ENCODE results near the gene HDLBP. TPM values are rescaled to one million over a fixed set of nuclear protein-coding genes. Genes with fewer than 3 reads are reported as not detected.

HDLBP gene
- total RNA-seq, 1 experiment from 2014 or later = 510 TPM

- ChIA-PET CTCF (interaction anchor here (0.5 kb wide), 1 partner anchor 25 kb away, joined by 3 read pairs; no protein-coding TSS in a partner anchor), POLR2A (ENCODE audit: low non-redundant PET) (no interaction called here)
- no peak overlapping the region for H3K27ac ChIP-seq (ENCODE audit: low read depth, low read length, poor library complexity, severe bottlenecking)
- H3K27me3 ChIP-seq (replicated peaks; ENCODE audit: insufficient read depth, low read depth, low read length, poor library complexity) = no peaks in the 10 kb centered on the region
- BruUV-seq (replicated peaks) = no TSS peak
- DNase-seq (ENCODE audit: low spot score) = no peak
- H3K4me1 ChIP-seq (ENCODE audit: insufficient read depth, low read length, poor library complexity, severe bottlenecking) = no peaks in the 10 kb centered on the region
- no peaks in the 10 kb centered on the region for H3K36me3 ChIP-seq (ENCODE audit: insufficient read depth, low read length, poor library complexity, severe bottlenecking)
- no peak for TF ChIP-seq CTCF (conservative IDR thresholded peaks at IDR 0.05; ENCODE audit: low read depth, low read length)
- no peak for TF ChIP-seq EZH2 (IDR thresholded peaks at IDR 0.05; ENCODE audit: borderline replicate concordance, low read depth, low read length, poor library complexity, severe bottlenecking)
- H3K4me3 ChIP-seq (ENCODE audit: low read depth, low read length, poor library complexity, severe bottlenecking) = no peak overlapping the region
- intact Hi-C loops (cut with micrococcal nuclease; ENCODE audit: unreplicated experiment) = no loop called here
- H3K9me3 ChIP-seq (ENCODE audit: low read depth, low read length, poor library complexity, severe bottlenecking) = no peaks in the 10 kb centered on the region
Observed at GRCh38 chr2:241207151-241207550, 108.3 kb downstream of the HDLBP start.

- no peak for DNase-seq (ENCODE audit: low spot score)
- TF ChIP-seq EZH2 (IDR thresholded peaks at IDR 0.05; ENCODE audit: borderline replicate concordance, low read depth, low read length, poor library complexity, severe bottlenecking) (no peak), CTCF (conservative IDR thresholded peaks at IDR 0.05; ENCODE audit: low read depth, low read length) (no peak)
- BruUV-seq (replicated peaks) = no TSS peak
- intact Hi-C loops (cut with micrococcal nuclease; ENCODE audit: unreplicated experiment) = no loop called here
- Histone ChIP-seq H3K27me3 (replicated peaks; ENCODE audit: insufficient read depth, low read depth, low read length, poor library complexity) (no peaks in the 10 kb centered on the region), H3K4me3 (ENCODE audit: low read depth, low read length, poor library complexity, severe bottlenecking) (no peak overlapping the region), H3K9me3 (ENCODE audit: low read depth, low read length, poor library complexity, severe bottlenecking) (no peaks in the 10 kb centered on the region), H3K4me1 (ENCODE audit: insufficient read depth, low read length, poor library complexity, severe bottlenecking) (no peaks in the 10 kb centered on the region), H3K36me3 (ENCODE audit: insufficient read depth, low read length, poor library complexity, severe bottlenecking) (no peaks in the 10 kb centered on the region), H3K27ac (ENCODE audit: low read depth, low read length, poor library complexity, severe bottlenecking) (no peak overlapping the region)
- POLR2A ChIA-PET (ENCODE audit: low non-redundant PET) = no interaction called here
- CTCF ChIA-PET = no interaction called here
Observed at GRCh38 chr2:241205086-241205485, 110.4 kb downstream of the HDLBP start.

- H3K27me3 ChIP-seq (replicated peaks; ENCODE audit: insufficient read depth, low read depth, low read length, poor library complexity) = no peaks in the 10 kb centered on the region
- no TSS peak for BruUV-seq (replicated peaks)
- intact Hi-C loops (cut with micrococcal nuclease; ENCODE audit: unreplicated experiment) = no loop called here
- no peak overlapping the region for H3K27ac ChIP-seq (ENCODE audit: low read depth, low read length, poor library complexity, severe bottlenecking)
- ChIA-PET POLR2A (ENCODE audit: low non-redundant PET) (no interaction called here), CTCF (no interaction called here)
- no peaks in the 10 kb centered on the region for H3K4me1 ChIP-seq (ENCODE audit: insufficient read depth, low read length, poor library complexity, severe bottlenecking)
- H3K9me3 ChIP-seq (ENCODE audit: low read depth, low read length, poor library complexity, severe bottlenecking) = no peaks in the 10 kb centered on the region
- TF ChIP-seq EZH2 (IDR thresholded peaks at IDR 0.05; ENCODE audit: borderline replicate concordance, low read depth, low read length, poor library complexity, severe bottlenecking) (no peak), CTCF (conservative IDR thresholded peaks at IDR 0.05; ENCODE audit: low read depth, low read length) (no peak)
- no peak overlapping the region for H3K4me3 ChIP-seq (ENCODE audit: low read depth, low read length, poor library complexity, severe bottlenecking)
- no peak for DNase-seq (ENCODE audit: low spot score)
- no peaks in the 10 kb centered on the region for H3K36me3 ChIP-seq (ENCODE audit: insufficient read depth, low read length, poor library complexity, severe bottlenecking)
Observed at GRCh38 chr2:241204490-241204889, 111.0 kb downstream of the HDLBP start.
